DOHH2 (cell line): Measurements from ENCODE around the gene MYO1F.

Experiments
- CTCF ChIP-seq: fragments of 200-600 bp; sonication (generic); IDR thresholded peaks from one replicate; pipeline ENCODE4 v1.5.1; 2014; ENCODE audit warnings: antibody characterized with exemption, mild to moderate bottlenecking, low read depth, low read length; ENCODE audit not compliant: poor library complexity, severe bottlenecking
- EZH2phosphoT487 ChIP-seq: fragments of 200-600 bp; sonication (generic); IDR thresholded peaks from 2 replicates; pipeline ENCODE4 v1.6.1; 2017; ENCODE audit warnings: borderline replicate concordance, mild to moderate bottlenecking, antibody characterized with exemption, low read length, moderate library complexity, mixed read lengths

GRCh38 chr19:8607386-8607785, 30.1 kb upstream of the MYO1F start:
- TF ChIP-seq CTCF (no peak), EZH2phosphoT487 (no peak)
